NCI-H2171 treated with DMSO at 0.1 percent for 48 hours (cell line): ENCODE results near the gene CAMK2B.

Experiments
- DNase-seq: peaks from one replicate; lab custom pipeline; 2025; lab: John Stamatoyannopoulos, UW

The CAMK2B gene

GRCh38 chr7:44257213-44257612, 68.2 kb downstream of the CAMK2B start:
- no peak for DNase-seq

- no peak for DNase-seq
These were observed 68.9 kb downstream of the CAMK2B start for GRCh38 chr7:44256459-44256858.

- DNase-seq = no peak
These were observed 73.5 kb downstream of the CAMK2B start for GRCh38 chr7:44251881-44252280.

- DNase-seq = no peak
These were observed 74.1 kb downstream of the CAMK2B start for GRCh38 chr7:44251269-44251668.

- DNase-seq = no peak
These were observed 75.7 kb downstream of the CAMK2B start for GRCh38 chr7:44249639-44250234.

- no peak for DNase-seq
These were observed 77.3 kb downstream of the CAMK2B start for GRCh38 chr7:44247868-44248651.

GRCh38 chr7:44246396-44247113, 78.8 kb downstream of the CAMK2B start:
- DNase-seq = no peak

GRCh38 chr7:44244282-44244681, 81.1 kb downstream of the CAMK2B start:
- no peak for DNase-seq

GRCh38 chr7:44242091-44242490, 83.3 kb downstream of the CAMK2B start:
- no peak for DNase-seq

- peak; percentile 58 for DNase-seq
These were observed 84.3 kb downstream of the CAMK2B start for GRCh38 chr7:44240983-44241510.

GRCh38 chr7:44240376-44240775, 85.0 kb downstream of the CAMK2B start:
- DNase-seq = no peak

- no peak for DNase-seq
These were observed 86.0 kb downstream of the CAMK2B start for GRCh38 chr7:44239361-44239760.

- DNase-seq = no peak
These were observed 87.2 kb downstream of the CAMK2B start for GRCh38 chr7:44238116-44238695.

- no peak for DNase-seq
These were observed 87.7 kb downstream of the CAMK2B start for GRCh38 chr7:44237696-44238095.

GRCh38 chr7:44236333-44236728, 89.1 kb downstream of the CAMK2B start:
- no peak for DNase-seq

GRCh38 chr7:44235582-44236332, 89.6 kb downstream of the CAMK2B start:
- DNase-seq = no peak

- DNase-seq = no peak
These were observed 90.3 kb downstream of the CAMK2B start for GRCh38 chr7:44235066-44235465.

- no peak for DNase-seq
These were observed 92.3 kb downstream of the CAMK2B start for GRCh38 chr7:44232901-44233715.

GRCh38 chr7:44232396-44232795, 93.0 kb downstream of the CAMK2B start:
- no peak for DNase-seq

GRCh38 chr7:44231088-44231487, 94.3 kb downstream of the CAMK2B start:
- no peak for DNase-seq

- no peak for DNase-seq
These were observed 95.1 kb downstream of the CAMK2B start for GRCh38 chr7:44230286-44230685.
